Uterus (tissue), 4 donors: Measurements from ENCODE around the gene BMP6. TPM values are rescaled to one million over a fixed set of nuclear protein-coding genes. Genes with fewer than 3 reads are reported as not detected.

Source experiments
- DNase-seq, 2 donors: peaks; one replicate each; pipeline ENCODE4 v3.0.0-alpha.2; 2019 to 2020
- H3K27ac ChIP-seq, 2 donors: fragments of 200-600 bp; sonication (generic); 1 replicate in 1 of 2; 2 replicates in 1 of 2; pipeline ENCODE4 v1.5.1; 2016 to 2018
- H3K27me3 ChIP-seq, 2 donors: fragments of 200-600 bp; sonication (generic); one replicate each; pipeline ENCODE4 v1.5.1; 2018 to 2019; ENCODE audit warnings: control low read depth in 1 of 2
- H3K36me3 ChIP-seq, 2 donors: fragments of 200-600 bp; sonication (generic); one replicate each; pipeline ENCODE4 v1.5.1; 2019; ENCODE audit warnings: control low read depth in 1 of 2
- H3K4me1 ChIP-seq, 2 donors: fragments of 200-600 bp; sonication (generic); one replicate each; pipeline ENCODE4 v1.5.1; 2018 to 2019; ENCODE audit warnings: control low read depth in 1 of 2
- H3K4me3 ChIP-seq, 2 donors: fragments of 200-600 bp; sonication (generic); 1 replicate in 1 of 2; 2 replicates in 1 of 2; pipeline ENCODE4 v1.5.1; 2018 to 2019; ENCODE audit warnings: mild to moderate bottlenecking in 1 of 2
- H3K9me3 ChIP-seq, 2 donors: fragments of 200-600 bp; sonication (generic); one replicate each; pipeline ENCODE4 v1.5.1; 2019; ENCODE audit warnings: control low read depth in 1 of 2
- CTCF ChIP-seq, 4 experiments: fragments of 200-600 bp in 2 of 4; fragments of 450-650 bp in 2 of 4; sonication (generic) in 2 of 4; IDR thresholded peaks; one replicate each; pipeline ENCODE4 v1.5.1; 2016 to 2019; ENCODE audit warnings: antibody characterized with exemption in 4 of 4, mild to moderate bottlenecking in 2 of 4, moderate library complexity in 1 of 4
- POLR2A ChIP-seq, 2 donors: fragments of 450-650 bp; IDR thresholded peaks; one replicate each; pipeline ENCODE4 v1.6.1; 2016; ENCODE audit warnings: antibody characterized with exemption in 2 of 2, mild to moderate bottlenecking in 1 of 2, moderate library complexity in 1 of 2
- intact Hi-C: fragments of 100-400 bp; cut with DNase I; formaldehyde crosslinking; loops from one replicate; pipeline ENCODE4 v1.15.1; 2023; ENCODE audit warnings: low total_unique reads
- total RNA-seq, 4 donors: library from RNA; depleted of rRNA in 3 of 4; stranded (reverse); fragments of >200 nt in 3 of 4; gene quantifications; one replicate each; pipeline versions ENCODE4 v1.1.0 to v1.2.4, GENCODE V29; 2014 to 2023
- donor health status: DM: yes; HTN: yes; CAD: no.

The BMP6 gene
- total RNA-seq, 4 donors from 2014 or later = 2.2 to 8.5 (median 4.4) TPM

GRCh38 chr6:7785243-7786035 is 59.5 kb downstream of the BMP6 start:
- H3K27ac ChIP-seq = peak overlapping the region; percentile 61 to 65
- H3K9me3 ChIP-seq = no peaks in the 10 kb centered on the region

GRCh38 chr6:7786214-7786661 is 60.3 kb downstream of the BMP6 start:
- Histone ChIP-seq H3K27me3 (no peaks in the 10 kb centered on the region), H3K27ac (peak overlapping the region; percentile 61 to 65), H3K9me3 (no peaks in the 10 kb centered on the region), H3K36me3 (no peaks in the 10 kb centered on the region), H3K4me1 (peaks cover 7 to 10% of the 10 kb centered on the region in 2 donors), H3K4me3 (no peak overlapping the region)
- no peak for DNase-seq
- intact Hi-C loops = no loop called here
- TF ChIP-seq CTCF (IDR thresholded peaks at IDR 0.05) = no peak
- TF ChIP-seq POLR2A (IDR thresholded peaks at IDR 0.05) = no peak

More at GRCh38 chr6:7785243-7786035, 59.5 kb downstream of the BMP6 start:
- peaks cover 7 to 10% of the 10 kb centered on the region in 2 donors for H3K4me1 ChIP-seq
- no peak overlapping the region for H3K4me3 ChIP-seq
- H3K27me3 ChIP-seq = no peaks in the 10 kb centered on the region
- DNase-seq = no peak
- no peaks in the 10 kb centered on the region for H3K36me3 ChIP-seq
- intact Hi-C loops = no loop called here
- TF ChIP-seq POLR2A (IDR thresholded peaks at IDR 0.05) (no peak), CTCF (IDR thresholded peaks at IDR 0.05) (no peak)

- no peaks in the 10 kb centered on the region for H3K27me3 ChIP-seq
- DNase-seq = peak; percentile 71 to 74
- H3K36me3 ChIP-seq = no peaks in the 10 kb centered on the region
- no peak for TF ChIP-seq CTCF (IDR thresholded peaks at IDR 0.05)
- no peak for TF ChIP-seq POLR2A (IDR thresholded peaks at IDR 0.05)
- no peak overlapping the region for H3K4me3 ChIP-seq
- peak overlapping the region; percentile 47 to 65 for H3K27ac ChIP-seq
- H3K9me3 ChIP-seq = no peaks in the 10 kb centered on the region
- H3K4me1 ChIP-seq = peaks cover 7 to 10% of the 10 kb centered on the region in 2 donors
- intact Hi-C loops = no loop called here
Measured at GRCh38 chr6:7787137-7787608, 61.3 kb downstream of the BMP6 start.

- no peaks in the 10 kb centered on the region for H3K9me3 ChIP-seq
- peaks cover 7 to 10% of the 10 kb centered on the region in 2 donors for H3K4me1 ChIP-seq
- H3K27ac ChIP-seq = no peak overlapping the region
- no peak overlapping the region for H3K4me3 ChIP-seq
- H3K36me3 ChIP-seq = no peaks in the 10 kb centered on the region
- no peaks in the 10 kb centered on the region for H3K27me3 ChIP-seq
- TF ChIP-seq CTCF (IDR thresholded peaks at IDR 0.05) = no peak
- TF ChIP-seq POLR2A (IDR thresholded peaks at IDR 0.05) = no peak
- DNase-seq = no peak
- intact Hi-C loops = no loop called here
Measured at GRCh38 chr6:7787731-7788130, 61.8 kb downstream of the BMP6 start.

GRCh38 chr6:7794509-7794908 is 68.6 kb downstream of the BMP6 start:
- Histone ChIP-seq H3K27me3 (no peaks in the 10 kb centered on the region), H3K27ac (no peak overlapping the region), H3K4me3 (no peak overlapping the region), H3K9me3 (no peaks in the 10 kb centered on the region), H3K36me3 (no peaks in the 10 kb centered on the region), H3K4me1 (no peaks in the 10 kb centered on the region)
- no peak for TF ChIP-seq POLR2A (IDR thresholded peaks at IDR 0.05)
- no peak for TF ChIP-seq CTCF (IDR thresholded peaks at IDR 0.05)
- DNase-seq = no peak
- intact Hi-C loops = no loop called here
